NCI-H2196 (cell line): ENCODE data around the gene ANKHD1.
"Not testable (repeated sequence)": the region's sequence is repeated elsewhere in the genome, so short reads cannot be mapped to it uniquely, and the experiment has no call there.

Experiments used
- DNase-seq: peaks from one replicate; lab custom pipeline; 2025; ENCODE audit not compliant: unreplicated experiment; lab: John Stamatoyannopoulos, UW

The ANKHD1 gene

GRCh38 chr5:140579188-140579747 lies 177.6 kb downstream of the ANKHD1 start:
- not testable (repeated sequence) for DNase-seq

- no peak for DNase-seq
These were observed 185.9 kb downstream of the ANKHD1 start for GRCh38 chr5:140587495-140587894.

- no peak for DNase-seq
These were observed 186.9 kb downstream of the ANKHD1 start for GRCh38 chr5:140588311-140589070.
